SK-N-SH (cell line): Measurements from ENCODE around the gene CRYM. TPM values are rescaled to one million over a fixed set of nuclear protein-coding genes. Genes with fewer than 3 reads are reported as not detected.
"Not testable (repeated sequence)": the region's sequence is repeated elsewhere in the genome, so short reads cannot be mapped to it uniquely, and the experiment has no call there.

Experiments
- CTCF ChIA-PET: fragments of 300-600, 350-600 bp; formaldehyde crosslinking; extraction: SDS; loops from one replicate; lab custom pipeline; 2021; lab: Yijun Ruan, JAX
- POLR2A ChIA-PET: fragments of 350-600 bp; sonication (Branson Sonifier 250); formaldehyde crosslinking; extraction: SDS; loops from one replicate; lab custom pipeline; 2020; ENCODE audit warnings: antibody characterized with exemption, inconsistent platforms; lab: Yijun Ruan, JAX
- DNase-seq: peaks from one replicate; pipeline ENCODE4 v3.0.0; 2012
- H2AFZ ChIP-seq: fragments of 200-600 bp; sonication (generic); 2 replicates; pipeline ENCODE4 v1.8.1; 2016; ENCODE audit warnings: antibody characterized with exemption, mild to moderate bottlenecking, low read depth
- H3F3A ChIP-seq: fragments of 200-600 bp; sonication (generic); replicated peaks from 2 replicates; pipeline ENCODE3; 2016; ENCODE audit warnings: antibody characterized with exemption, mild to moderate bottlenecking; ENCODE audit not compliant: insufficient read depth
- H3K27ac ChIP-seq, 2 experiments: fragments of 200-500 bp in 1 of 2; fragments of 200-600 bp in 1 of 2; sonication (Bioruptor generic) in 1 of 2; sonication (generic), shearing (Covaris generic) in 1 of 2; 2 replicates each; pipeline versions ENCODE4 v1.5.1 to v1.6.1; 2014 to 2016; ENCODE audit warnings: low read depth in 2 of 2, inconsistent platforms in 1 of 2, low read length in 1 of 2, mild to moderate bottlenecking in 1 of 2, mixed read lengths in 1 of 2
- H3K27me3 ChIP-seq: fragments of 200-600 bp; sonication (generic), shearing (Covaris generic); 2 replicates; pipeline ENCODE4 v1.6.1; 2016; ENCODE audit warnings: mixed run types; ENCODE audit not compliant: insufficient read depth
- H3K36me3 ChIP-seq, 2 experiments: fragments of 200-500 bp in 1 of 2; fragments of 200-600 bp in 1 of 2; sonication (Bioruptor generic) in 1 of 2; sonication (generic) in 1 of 2; replicated peaks in 1 of 2; 2 replicates each; pipeline versions ENCODE3 to v1.5.1; 2014 to 2016; ENCODE audit warnings: low read length in 1 of 2, mild to moderate bottlenecking in 1 of 2; ENCODE audit not compliant: insufficient read depth in 2 of 2, control insufficient read depth in 1 of 2
- H3K4me1 ChIP-seq, 2 experiments: fragments of 200-500 bp in 1 of 2; fragments of 200-600 bp in 1 of 2; sonication (Bioruptor generic) in 1 of 2; sonication (generic), shearing (Covaris generic) in 1 of 2; 2 replicates each; pipeline versions ENCODE4 v1.5.1 to v1.6.1; 2014 to 2016; ENCODE audit warnings: low read depth in 1 of 2, low read length in 1 of 2, mixed run types in 1 of 2; ENCODE audit not compliant: insufficient read depth in 2 of 2, control insufficient read depth in 1 of 2
- H3K4me2 ChIP-seq: fragments of 200-600 bp; sonication (generic), shearing (Covaris generic); 2 replicates; pipeline ENCODE4 v1.6.1; 2017; ENCODE audit warnings: mixed run types
- H3K4me3 ChIP-seq, 2 experiments: fragments of 200-500 bp in 1 of 2; fragments of 200-600 bp in 1 of 2; sonication (Bioruptor generic) in 1 of 2; sonication (generic), shearing (Covaris generic) in 1 of 2; 2 replicates each; pipeline versions ENCODE4 v1.5.1 to v1.8.1; 2014 to 2016; ENCODE audit warnings: low read depth in 2 of 2, inconsistent platforms in 1 of 2, low read length in 1 of 2, mild to moderate bottlenecking in 1 of 2, mixed read lengths in 1 of 2, moderate library complexity in 1 of 2
- H3K79me2 ChIP-seq: fragments of 200-600 bp; sonication (generic); 2 replicates; pipeline ENCODE4 v1.8.1; 2017; ENCODE audit warnings: mild to moderate bottlenecking; ENCODE audit not compliant: insufficient read depth
- H3K9ac ChIP-seq: fragments of 200-600 bp; sonication (generic); 2 replicates; pipeline ENCODE4 v1.6.1; 2017; ENCODE audit warnings: mixed run types
- H3K9me2 ChIP-seq: fragments of 200-600 bp; sonication (generic); 2 replicates; pipeline ENCODE4 v1.6.1; 2017; ENCODE audit warnings: mixed run types
- H3K9me3 ChIP-seq: fragments of 200-600 bp; sonication (generic); 2 replicates; pipeline ENCODE4 v1.6.1; 2017; ENCODE audit warnings: mixed run types, mild to moderate bottlenecking, moderate library complexity
- H4K20me1 ChIP-seq: fragments of 200-600 bp; sonication (generic); 2 replicates; pipeline ENCODE4 v1.6.1; 2017; ENCODE audit warnings: mild to moderate bottlenecking, mixed run types; ENCODE audit not compliant: insufficient read depth
- ELF1 ChIP-seq: IDR thresholded peaks from 2 replicates; pipeline ENCODE4 v1.4.0; 2012
- EP300 ChIP-seq, 2 experiments: IDR thresholded peaks; 2 replicates each; pipeline versions ENCODE4 v1.4.0 to v1.6.1; 2012; ENCODE audit warnings: borderline replicate concordance in 1 of 2, low read depth in 1 of 2, low read length in 1 of 2
- EZH2phosphoT487 ChIP-seq: fragments of 200-600 bp; sonication (generic); IDR thresholded peaks from 2 replicates; pipeline ENCODE4 v1.6.1; 2017; ENCODE audit warnings: low read depth, mixed run types, mild to moderate bottlenecking, antibody characterized with exemption, moderate library complexity, borderline replicate concordance
- FOXJ3 ChIP-seq: sonication (generic); formaldehyde crosslinking; IDR thresholded peaks from 2 replicates; pipeline ENCODE4 v1.5.1; 2020; ENCODE audit warnings: mild to moderate bottlenecking, missing genetic modification reagents
- FOXM1 ChIP-seq: IDR thresholded peaks from 2 replicates; pipeline ENCODE4 v1.4.0; 2012; ENCODE audit warnings: low read depth, mild to moderate bottlenecking
- JUND ChIP-seq: IDR thresholded peaks from 2 replicates; pipeline ENCODE4 v1.4.0; 2012
- MEF2A ChIP-seq: IDR thresholded peaks from 2 replicates; pipeline ENCODE4 v1.4.0; 2012; ENCODE audit warnings: low read depth, borderline replicate concordance
- MXI1 ChIP-seq: IDR thresholded peaks from 2 replicates; pipeline ENCODE4 v1.6.1; 2012; ENCODE audit warnings: mild to moderate bottlenecking, low read depth, low read length, improper control_type of control experiment
- NRF1 ChIP-seq: IDR thresholded peaks from 2 replicates; pipeline ENCODE4 v1.6.1; 2012; ENCODE audit warnings: low read depth, mild to moderate bottlenecking, low read length
- POLR2AphosphoS5 ChIP-seq: IDR thresholded peaks from 2 replicates; pipeline ENCODE4 v1.6.1; 2012; ENCODE audit warnings: low read depth, low read length
- RAD21 ChIP-seq: IDR thresholded peaks from 2 replicates; pipeline ENCODE4 v1.6.1; 2012; ENCODE audit warnings: mild to moderate bottlenecking, low read length
- RCOR1 ChIP-seq: fragments of 150-350 bp; IDR thresholded peaks from 2 replicates; pipeline ENCODE4 v1.6.1; 2017; ENCODE audit warnings: antibody characterized with exemption, low read length
- RXRA ChIP-seq: IDR thresholded peaks from 2 replicates; pipeline ENCODE4 v1.4.0; 2012; ENCODE audit warnings: low read depth, mild to moderate bottlenecking, borderline replicate concordance
- SIN3A ChIP-seq: IDR thresholded peaks from 2 replicates; pipeline ENCODE4 v1.6.1; 2012; ENCODE audit warnings: low read depth, mild to moderate bottlenecking, low read length, moderate library complexity, borderline replicate concordance
- SMC3 ChIP-seq: IDR thresholded peaks from 2 replicates; pipeline ENCODE4 v1.6.1; 2012; ENCODE audit warnings: low read depth, low read length, improper control_type of control experiment
- TEAD4 ChIP-seq: IDR thresholded peaks from 2 replicates; pipeline ENCODE4 v1.4.0; 2012; ENCODE audit warnings: mild to moderate bottlenecking, borderline replicate concordance; ENCODE audit not compliant: insufficient read depth
- WGBS: methylation state at CpG from one replicate; pipeline ENCODE4 v1.1.6; 2017; ENCODE audit warnings: low lambda C conversion rate; 5-methylcytosine and 5-hydroxymethylcytosine counted together
- polyA plus RNA-seq, 3 experiments: library from polyadenylated mRNA; depleted of rRNA; stranded (reverse); fragments of >200 nt; gene quantifications; 2 replicates each; pipeline ENCODE4 v1.2.3, GENCODE V29; 2012
- TF ChIP-seq, protein P1 (sequence below): IDR thresholded peaks from 2 replicates; pipeline ENCODE4 v1.4.0; 2012; ENCODE audit warnings: low read depth
- TF ChIP-seq, protein P2 (sequence below): IDR thresholded peaks from 2 replicates; pipeline ENCODE4 v1.6.1; 2012; ENCODE audit warnings: mild to moderate bottlenecking, low read depth, low read length, moderate library complexity
- TF ChIP-seq, protein P3 (sequence below): fragments of 200-600 bp; sonication (generic); IDR thresholded peaks from 2 replicates; pipeline ENCODE4 v1.6.1; 2017; ENCODE audit warnings: antibody characterized with exemption, mild to moderate bottlenecking, moderate library complexity

The CRYM gene
- polyA plus RNA-seq, 1 of the 3 experiments (the other 2 are of a cell fraction): 1.8 TPM

DNA sequence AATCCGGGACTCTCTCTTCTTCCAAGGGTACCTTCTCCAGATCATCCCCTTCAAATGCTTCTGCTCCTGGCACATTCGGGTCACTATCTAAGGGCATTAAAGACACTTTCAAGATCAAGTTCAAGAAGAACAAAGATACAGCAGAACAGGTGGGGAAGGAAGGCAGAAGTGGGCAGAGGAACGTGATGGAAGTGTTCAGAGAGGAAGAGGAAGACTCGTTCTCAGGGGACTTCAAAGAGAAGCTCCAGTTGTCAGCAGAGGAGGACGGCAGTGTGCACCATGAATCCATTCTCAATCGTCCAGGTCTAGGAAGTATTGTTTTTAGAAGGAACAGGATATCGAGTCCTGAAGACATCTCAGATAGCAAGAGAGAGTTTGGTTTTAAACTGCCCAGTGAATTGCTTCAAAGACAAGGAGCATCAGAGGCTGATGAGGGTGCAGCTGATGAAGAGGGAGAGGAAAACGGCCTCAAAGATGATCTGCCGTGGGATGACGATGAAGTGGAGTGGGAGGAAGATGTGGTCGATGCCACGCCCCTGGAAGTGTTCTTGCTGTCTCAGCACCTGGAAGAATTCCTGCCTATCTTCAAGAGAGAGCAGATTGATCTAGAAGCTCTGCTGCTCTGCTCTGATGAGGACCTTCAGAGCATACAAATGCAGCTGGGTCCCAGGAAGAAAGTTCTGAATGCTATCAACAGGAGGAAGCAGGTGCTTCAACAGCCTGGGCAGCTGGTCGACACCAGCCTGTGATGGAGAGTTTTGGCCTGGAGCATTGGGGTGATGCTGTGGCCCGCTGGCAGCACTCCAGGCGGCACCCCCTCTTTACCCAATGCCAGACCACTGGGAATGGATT, 27.8 kb downstream of the CRYM start:
- ChIA-PET POLR2A (no interaction called here), CTCF (interaction anchor here (1.0 kb wide), 1 partner anchor 28 kb away, joined by 3 read pairs; the partner anchor contains the start of gene CRYM)
- DNase-seq: no peak
- Histone ChIP-seq H2AFZ (no peak overlapping the region), H4K20me1 (no peaks in the 10 kb centered on the region), H3K36me3 (no peaks in the 10 kb centered on the region), H3K4me2 (no peak overlapping the region), H3K79me2 (no peaks in the 10 kb centered on the region), H3K9me3 (no peaks in the 10 kb centered on the region), H3F3A (no peaks in the 10 kb centered on the region), H3K9ac (no peak overlapping the region), H3K4me1 (no peaks in the 10 kb centered on the region), H3K4me3 (no peak overlapping the region), H3K27me3 (no peaks in the 10 kb centered on the region; the same call in 1 of the 2 replicates), H3K9me2 (no peaks in the 10 kb centered on the region), H3K27ac (no peak overlapping the region)
- TF ChIP-seq RXRA (no peak), MXI1 (no peak), SMC3 (no peak), FOXM1 (no peak), JUND (no peak), MEF2A (no peak), SIN3A (no peak), TEAD4 (no peak), EZH2phosphoT487 (no peak), RCOR1 (no peak), RAD21 (no peak), ELF1 (no peak), EP300 (IDR thresholded peaks at IDR 0.05; ENCODE audit: borderline replicate concordance in 1 of 2, low read depth in 1 of 2, low read length in 1 of 2) (no peak), FOXJ3 (CRISPR knock-in tag) (no peak), POLR2AphosphoS5 (no peak), NRF1 (no peak)
- TF ChIP-seq, protein P1, sequence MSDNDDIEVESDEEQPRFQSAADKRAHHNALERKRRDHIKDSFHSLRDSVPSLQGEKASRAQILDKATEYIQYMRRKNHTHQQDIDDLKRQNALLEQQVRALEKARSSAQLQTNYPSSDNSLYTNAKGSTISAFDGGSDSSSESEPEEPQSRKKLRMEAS: no peak
- TF ChIP-seq, protein P2, sequence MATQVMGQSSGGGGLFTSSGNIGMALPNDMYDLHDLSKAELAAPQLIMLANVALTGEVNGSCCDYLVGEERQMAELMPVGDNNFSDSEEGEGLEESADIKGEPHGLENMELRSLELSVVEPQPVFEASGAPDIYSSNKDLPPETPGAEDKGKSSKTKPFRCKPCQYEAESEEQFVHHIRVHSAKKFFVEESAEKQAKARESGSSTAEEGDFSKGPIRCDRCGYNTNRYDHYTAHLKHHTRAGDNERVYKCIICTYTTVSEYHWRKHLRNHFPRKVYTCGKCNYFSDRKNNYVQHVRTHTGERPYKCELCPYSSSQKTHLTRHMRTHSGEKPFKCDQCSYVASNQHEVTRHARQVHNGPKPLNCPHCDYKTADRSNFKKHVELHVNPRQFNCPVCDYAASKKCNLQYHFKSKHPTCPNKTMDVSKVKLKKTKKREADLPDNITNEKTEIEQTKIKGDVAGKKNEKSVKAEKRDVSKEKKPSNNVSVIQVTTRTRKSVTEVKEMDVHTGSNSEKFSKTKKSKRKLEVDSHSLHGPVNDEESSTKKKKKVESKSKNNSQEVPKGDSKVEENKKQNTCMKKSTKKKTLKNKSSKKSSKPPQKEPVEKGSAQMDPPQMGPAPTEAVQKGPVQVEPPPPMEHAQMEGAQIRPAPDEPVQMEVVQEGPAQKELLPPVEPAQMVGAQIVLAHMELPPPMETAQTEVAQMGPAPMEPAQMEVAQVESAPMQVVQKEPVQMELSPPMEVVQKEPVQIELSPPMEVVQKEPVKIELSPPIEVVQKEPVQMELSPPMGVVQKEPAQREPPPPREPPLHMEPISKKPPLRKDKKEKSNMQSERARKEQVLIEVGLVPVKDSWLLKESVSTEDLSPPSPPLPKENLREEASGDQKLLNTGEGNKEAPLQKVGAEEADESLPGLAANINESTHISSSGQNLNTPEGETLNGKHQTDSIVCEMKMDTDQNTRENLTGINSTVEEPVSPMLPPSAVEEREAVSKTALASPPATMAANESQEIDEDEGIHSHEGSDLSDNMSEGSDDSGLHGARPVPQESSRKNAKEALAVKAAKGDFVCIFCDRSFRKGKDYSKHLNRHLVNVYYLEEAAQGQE: no peak
- TF ChIP-seq, protein P3, sequence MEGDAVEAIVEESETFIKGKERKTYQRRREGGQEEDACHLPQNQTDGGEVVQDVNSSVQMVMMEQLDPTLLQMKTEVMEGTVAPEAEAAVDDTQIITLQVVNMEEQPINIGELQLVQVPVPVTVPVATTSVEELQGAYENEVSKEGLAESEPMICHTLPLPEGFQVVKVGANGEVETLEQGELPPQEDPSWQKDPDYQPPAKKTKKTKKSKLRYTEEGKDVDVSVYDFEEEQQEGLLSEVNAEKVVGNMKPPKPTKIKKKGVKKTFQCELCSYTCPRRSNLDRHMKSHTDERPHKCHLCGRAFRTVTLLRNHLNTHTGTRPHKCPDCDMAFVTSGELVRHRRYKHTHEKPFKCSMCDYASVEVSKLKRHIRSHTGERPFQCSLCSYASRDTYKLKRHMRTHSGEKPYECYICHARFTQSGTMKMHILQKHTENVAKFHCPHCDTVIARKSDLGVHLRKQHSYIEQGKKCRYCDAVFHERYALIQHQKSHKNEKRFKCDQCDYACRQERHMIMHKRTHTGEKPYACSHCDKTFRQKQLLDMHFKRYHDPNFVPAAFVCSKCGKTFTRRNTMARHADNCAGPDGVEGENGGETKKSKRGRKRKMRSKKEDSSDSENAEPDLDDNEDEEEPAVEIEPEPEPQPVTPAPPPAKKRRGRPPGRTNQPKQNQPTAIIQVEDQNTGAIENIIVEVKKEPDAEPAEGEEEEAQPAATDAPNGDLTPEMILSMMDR: no peak
- WGBS: 42% methylated on average over 15 of the region's 15 CpGs

DNA sequence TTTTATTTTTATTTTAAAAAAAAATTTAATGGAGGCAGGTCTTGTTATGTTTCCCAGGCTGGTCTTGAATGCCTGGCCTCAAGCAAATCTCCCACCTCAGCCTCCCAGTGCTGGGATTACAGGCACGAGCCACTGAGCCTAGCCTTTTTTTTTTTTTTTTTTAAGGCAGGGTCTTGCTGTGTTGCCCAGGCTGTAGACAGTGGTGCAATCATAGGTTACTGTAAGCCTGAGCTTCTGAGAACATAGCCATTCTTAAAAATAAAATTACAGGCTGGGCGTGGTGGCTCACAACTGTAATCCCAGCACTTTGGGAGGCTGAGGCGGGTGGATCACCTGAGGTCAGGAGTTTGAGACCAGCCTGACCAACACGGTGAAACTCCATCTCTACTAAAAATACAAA, 29.9 kb downstream of the CRYM start:
- H3F3A ChIP-seq, H3K9me2 ChIP-seq, H3K4me1 ChIP-seq, H3K79me2 ChIP-seq, H3K27ac ChIP-seq, H3K36me3 ChIP-seq, H3K9me3 ChIP-seq, H3K4me2 ChIP-seq, H3K27me3 ChIP-seq, H4K20me1 ChIP-seq, CTCF ChIA-PET, DNase-seq, POLR2A ChIA-PET, H2AFZ ChIP-seq, H3K4me3 ChIP-seq, H3K9ac ChIP-seq: not testable (repeated sequence)
- WGBS: 41% methylated on average over 4 of the region's 4 CpGs
